GM21360 (cell line): Measurements from ENCODE around the gene PARP1.

Source experiments
- ATAC-seq: cut with Tn5 transposase; IDR thresholded peaks from one replicate; pipeline ENCODE4 v1.9.1; 2021; ENCODE audit warnings: mild to moderate bottlenecking, moderate library complexity; ENCODE audit not compliant: unreplicated experiment

The PARP1 gene

GRCh38 chr1:226381226-226381998, 26.5 kb downstream of the PARP1 start:
- ATAC-seq, result no peak

GRCh38 chr1:226378071-226378470, 29.8 kb downstream of the PARP1 start:
- ATAC-seq, result no peak

GRCh38 chr1:226376300-226376699, 31.6 kb downstream of the PARP1 start:
- no peak for ATAC-seq

- ATAC-seq, result no peak
Observed at GRCh38 chr1:226373376-226373775, 34.5 kb downstream of the PARP1 start.

GRCh38 chr1:226372885-226373284, 35.0 kb downstream of the PARP1 start:
- ATAC-seq, result no peak

- ATAC-seq, result no peak
Observed at GRCh38 chr1:226371866-226372490, 35.9 kb downstream of the PARP1 start.

- peak; percentile 16 for ATAC-seq
Observed at GRCh38 chr1:226371027-226371694, 36.7 kb downstream of the PARP1 start.

- ATAC-seq, result peak; percentile 53
Observed at GRCh38 chr1:226370144-226370923, 37.6 kb downstream of the PARP1 start.

- no peak for ATAC-seq
Observed at GRCh38 chr1:226369110-226369509, 38.8 kb downstream of the PARP1 start.

GRCh38 chr1:226366290-226366689, 41.6 kb downstream of the PARP1 start:
- ATAC-seq, result no peak

- ATAC-seq, result no peak
Observed at GRCh38 chr1:226365831-226366231, 42.1 kb downstream of the PARP1 start.

- no peak for ATAC-seq
Observed at GRCh38 chr1:226364901-226365565, 42.9 kb downstream of the PARP1 start.

- ATAC-seq, result no peak
Observed at GRCh38 chr1:226364514-226364899, 43.4 kb downstream of the PARP1 start.

GRCh38 chr1:226363801-226364513, 43.9 kb downstream of the PARP1 start:
- ATAC-seq, result no peak

GRCh38 chr1:226362891-226363447, 44.9 kb downstream of the PARP1 start:
- ATAC-seq, result no peak

- no peak for ATAC-seq
Observed at GRCh38 chr1:226362361-226362760, 45.5 kb downstream of the PARP1 start.

- ATAC-seq, result peak; percentile 63
Observed at GRCh38 chr1:226360106-226360746, 47.7 kb downstream of the PARP1 start.

GRCh38 chr1:226357416-226357815, 50.5 kb downstream of the PARP1 start:
- no peak for ATAC-seq
